ENCODE measurements around the gene MMP13. TPM values are rescaled to one million over a fixed set of nuclear protein-coding genes. Genes with fewer than 3 reads are reported as not detected.
"Not testable (repeated sequence)": the region's sequence is repeated elsewhere in the genome, so short reads cannot be mapped to it uniquely, and the experiment has no call there.

MMP13 gene
- total RNA-seq: not detected in 2 replicates

- DNase-seq: no peak
These were observed at the start of gene MMP13 for GRCh38 chr11:102955624-102956023. TSS of gene MMP13 (minus strand) at chr11:102955732. CDS start at chr11:102955705, 27 bp downstream.

GRCh38 chr11:103004234-103004633, 48.7 kb upstream of the MMP13 start:
- not testable (repeated sequence) for DNase-seq

- DNase-seq: no peak
These were observed 38.6 kb upstream of the MMP13 start for GRCh38 chr11:102994105-102994504.

- DNase-seq: no peak
These were observed 36.2 kb upstream of the MMP13 start for GRCh38 chr11:102991776-102992175.

GRCh38 chr11:102990145-102990544, 34.6 kb upstream of the MMP13 start:
- no peak for DNase-seq

- peak; percentile 28 for DNase-seq
These were observed 34.0 kb upstream of the MMP13 start for GRCh38 chr11:102989379-102990047.

- peak; percentile 35 for DNase-seq
These were observed 31.3 kb upstream of the MMP13 start for GRCh38 chr11:102986815-102987214.

GRCh38 chr11:102985850-102986249, 30.3 kb upstream of the MMP13 start:
- DNase-seq: no peak

- no peak for DNase-seq
These were observed 28.0 kb upstream of the MMP13 start for GRCh38 chr11:102983486-102983885.

- DNase-seq: peak; percentile 37
These were observed 25.9 kb upstream of the MMP13 start for GRCh38 chr11:102981324-102981910.

GRCh38 chr11:102974552-102975280, 19.2 kb upstream of the MMP13 start:
- peak; percentile 57 for DNase-seq

GRCh38 chr11:102973698-102974097, 18.2 kb upstream of the MMP13 start:
- DNase-seq: not testable (repeated sequence)

GRCh38 chr11:102972853-102973252, 17.3 kb upstream of the MMP13 start:
- no peak for DNase-seq

GRCh38 chr11:102971766-102972165, 16.2 kb upstream of the MMP13 start:
- DNase-seq: no peak

GRCh38 chr11:102967497-102967896, 12.0 kb upstream of the MMP13 start:
- no peak for DNase-seq

- no peak for DNase-seq
These were observed 10.5 kb upstream of the MMP13 start for GRCh38 chr11:102966011-102966410.

- no peak for DNase-seq
These were observed 9.3 kb upstream of the MMP13 start for GRCh38 chr11:102964867-102965266.

- DNase-seq: no peak
These were observed 2.4 kb upstream of the MMP13 start for GRCh38 chr11:102957953-102958352.

- DNase-seq: no peak
These were observed 4.9 kb downstream of the MMP13 start for GRCh38 chr11:102950622-102951081.

- DNase-seq: no peak
These were observed 9.3 kb downstream of the MMP13 start for GRCh38 chr11:102946237-102946636.

GRCh38 chr11:102940714-102941588, 14.6 kb downstream of the MMP13 start:
- DNase-seq: peak; percentile 87

- DNase-seq: no peak
These were observed 18.5 kb downstream of the MMP13 start for GRCh38 chr11:102936864-102937509.

All from dermis blood vessel endothelial cell (primary cell).